ENCODE measurements around the gene SF3B4.
A peak's percentile ranks its signal among the peaks of the same experiment; 100 is the strongest.
"Not testable (repeated sequence)": the region's sequence is repeated elsewhere in the genome, so short reads cannot be mapped to it uniquely, and the experiment has no call there.

The SF3B4 gene

DNA sequence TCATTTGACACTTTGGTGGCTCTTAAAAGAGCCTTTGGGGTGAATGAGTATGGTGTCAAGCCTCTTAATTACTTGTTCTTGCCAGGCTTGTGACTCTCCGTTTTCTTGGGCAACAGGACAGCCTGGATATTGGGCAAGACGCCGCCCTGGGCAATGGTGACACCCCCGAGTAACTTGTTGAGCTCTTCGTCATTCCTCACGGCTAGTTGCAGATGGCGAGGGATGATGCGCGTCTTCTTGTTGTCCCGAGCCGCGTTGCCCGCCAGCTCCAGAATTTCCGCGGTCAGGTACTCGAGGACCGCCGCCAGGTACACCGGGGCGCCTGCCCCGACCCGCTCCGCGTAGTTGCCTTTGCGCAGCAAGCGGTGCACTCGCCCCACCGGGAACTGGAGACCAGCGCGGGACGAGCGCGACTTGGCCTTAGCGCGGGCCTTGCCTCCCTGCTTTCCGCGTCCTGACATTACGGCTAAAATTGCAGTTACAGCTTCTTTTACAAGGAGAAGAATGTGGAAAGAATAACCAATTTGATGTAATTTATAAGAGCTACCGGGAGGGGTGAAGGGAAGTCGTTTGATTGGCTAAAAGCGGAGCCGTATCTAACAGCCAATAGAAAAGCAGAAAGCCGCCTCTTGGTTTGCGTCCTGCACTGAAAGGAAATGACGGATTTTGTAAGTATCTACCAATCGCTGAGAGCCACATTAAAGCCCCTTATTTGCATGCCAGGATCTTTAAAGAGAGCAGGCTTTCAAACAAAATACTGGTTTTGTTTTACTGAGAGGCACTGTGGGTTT is 40.0 kb downstream of the SF3B4 start:
- peak; percentile 85 for DNase-seq (ENCODE audit: low spot score)

DNA sequence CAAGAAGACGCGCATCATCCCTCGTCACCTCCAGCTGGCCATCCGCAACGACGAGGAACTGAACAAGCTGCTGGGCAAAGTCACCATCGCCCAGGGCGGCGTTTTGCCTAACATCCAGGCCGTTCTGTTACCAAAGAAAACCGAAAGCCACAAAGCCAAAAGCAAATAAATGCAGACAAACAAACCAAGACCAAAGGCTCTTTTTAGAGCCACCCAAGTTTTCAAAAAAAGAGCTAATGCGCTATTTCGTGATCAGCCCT is 40.5 kb downstream of the SF3B4 start:
- DNase-seq (ENCODE audit: low spot score) = not testable (repeated sequence)

DNA sequence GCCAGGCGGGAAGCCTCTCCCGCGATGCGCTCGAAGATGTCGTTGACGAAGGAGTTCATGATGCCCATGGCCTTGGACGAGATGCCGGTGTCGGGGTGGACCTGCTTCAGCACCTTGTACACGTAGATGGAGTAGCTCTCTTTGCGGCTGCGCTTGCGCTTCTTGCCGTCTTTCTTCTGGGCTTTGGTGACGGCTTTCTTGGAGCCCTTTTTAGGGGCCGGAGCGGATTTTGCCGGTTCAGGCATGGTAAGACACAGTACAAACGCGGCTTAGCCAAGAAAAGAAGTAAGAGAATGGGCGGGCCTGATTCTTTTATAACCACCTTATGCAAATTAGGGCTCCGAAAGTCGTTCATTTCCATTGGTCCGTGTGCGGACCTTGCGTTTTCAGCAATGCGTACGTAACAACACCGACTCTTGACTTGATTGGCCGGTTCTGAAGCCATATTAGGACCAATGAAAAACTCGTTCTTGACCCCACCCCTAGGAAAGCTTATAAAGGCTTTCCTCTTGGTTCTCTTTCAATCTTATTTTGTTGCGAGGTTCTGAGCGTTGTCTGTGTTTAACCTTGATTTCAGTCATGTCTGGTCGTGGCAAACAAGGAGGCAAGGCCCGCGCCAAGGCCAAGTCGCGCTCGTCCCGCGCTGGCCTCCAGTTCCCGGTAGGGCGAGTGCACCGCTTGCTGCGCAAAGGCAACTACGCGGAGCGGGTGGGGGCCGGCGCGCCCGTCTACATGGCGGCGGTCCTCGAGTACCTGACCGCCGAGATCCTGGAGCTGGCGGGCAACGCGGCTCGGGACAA is 41.0 kb downstream of the SF3B4 start:
- DNase-seq (ENCODE audit: low spot score) = peak; percentile 90

DNA sequence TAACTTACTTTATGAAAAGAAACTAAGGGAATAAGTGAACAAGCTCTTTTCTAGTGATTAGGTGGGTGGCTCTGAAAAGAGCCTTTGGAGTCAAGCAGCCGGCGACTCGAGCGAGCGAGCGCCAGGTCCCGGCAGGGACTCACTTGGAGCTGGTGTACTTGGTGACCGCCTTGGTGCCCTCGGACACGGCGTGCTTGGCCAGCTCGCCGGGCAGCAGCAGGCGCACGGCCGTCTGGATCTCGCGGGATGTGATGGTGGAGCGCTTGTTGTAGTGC is 41.5 kb downstream of the SF3B4 start:
- not testable (repeated sequence) for DNase-seq (ENCODE audit: low spot score)

DNA sequence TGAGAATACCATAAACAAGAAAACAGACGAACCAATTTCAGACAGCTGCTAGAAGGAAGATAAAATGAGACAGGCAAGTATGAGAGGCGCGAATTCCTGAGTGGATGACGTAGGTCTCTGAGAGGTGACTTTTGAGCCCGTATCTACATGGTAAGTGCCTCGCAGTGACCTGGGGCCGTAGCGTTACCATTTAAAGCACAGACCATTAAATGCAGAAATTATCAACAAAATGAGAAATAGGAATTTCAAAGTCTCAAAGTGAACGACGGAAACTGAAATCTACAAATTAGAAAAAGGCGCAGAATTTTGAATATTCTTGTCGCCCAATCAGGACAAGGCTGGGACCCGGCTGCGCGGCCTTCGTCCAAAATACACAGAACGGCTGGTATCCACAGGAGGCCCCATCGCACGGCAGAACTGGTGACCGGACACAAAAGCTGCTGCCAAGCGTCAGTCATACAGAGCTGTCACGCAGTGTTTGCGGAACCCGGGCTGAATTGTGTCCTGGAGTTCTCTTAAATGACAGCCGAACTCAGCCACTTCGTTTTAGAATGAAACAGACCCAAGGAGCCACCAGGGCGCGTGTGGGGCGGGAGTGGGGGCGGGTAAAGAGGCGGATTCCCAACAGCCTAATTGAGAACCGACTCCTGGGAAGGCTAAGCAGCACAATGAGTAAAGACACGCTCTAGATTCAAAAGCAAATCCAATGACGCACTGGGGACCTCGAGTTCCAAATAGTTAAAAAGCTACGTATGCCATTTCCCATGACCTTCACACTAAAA is 42.1 kb downstream of the SF3B4 start:
- DNase-seq (ENCODE audit: low spot score) = peak; percentile 78

DNA sequence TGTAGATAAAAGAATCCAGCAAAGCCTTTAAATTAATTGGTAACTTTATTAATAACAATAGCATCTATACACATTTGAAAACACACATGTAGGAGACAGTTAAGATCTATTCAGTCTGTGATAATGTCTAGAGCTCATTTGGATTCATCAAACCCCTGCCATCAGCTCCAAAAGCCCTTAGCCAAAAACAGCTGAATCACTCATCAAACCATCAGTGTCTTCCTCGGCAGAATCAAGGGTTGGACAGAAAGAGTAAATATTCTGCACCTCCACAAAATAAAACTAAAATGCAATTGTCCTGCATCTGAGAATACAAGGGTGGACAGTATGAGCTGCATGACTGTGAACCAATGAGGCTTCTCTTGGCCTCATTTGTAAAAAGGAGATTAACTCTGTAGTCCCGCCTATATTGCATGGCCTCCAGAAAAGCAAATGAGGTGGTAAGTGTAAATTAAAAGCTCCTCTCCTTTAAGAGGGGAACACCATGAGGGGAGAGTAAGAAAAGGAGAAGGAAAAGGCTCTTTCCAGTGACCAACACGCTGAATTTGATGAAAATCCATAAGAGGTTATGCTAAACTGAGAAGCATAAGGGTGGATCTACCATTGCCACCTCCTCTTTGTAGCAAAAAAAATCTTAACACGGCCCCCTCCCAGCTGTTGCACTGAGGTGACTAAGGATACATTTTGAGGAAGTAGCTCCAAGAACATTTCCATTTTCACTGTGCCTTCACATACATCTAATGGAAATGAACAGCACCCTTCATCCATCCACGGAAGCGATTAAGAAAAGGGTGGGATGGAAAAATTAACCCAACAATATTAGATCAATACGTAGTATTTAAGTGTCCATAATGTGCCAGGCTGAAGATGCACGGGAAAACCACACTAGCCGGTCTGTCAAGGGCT is 42.9 kb downstream of the SF3B4 start:
- DNase-seq (ENCODE audit: low spot score) = no peak

DNA sequence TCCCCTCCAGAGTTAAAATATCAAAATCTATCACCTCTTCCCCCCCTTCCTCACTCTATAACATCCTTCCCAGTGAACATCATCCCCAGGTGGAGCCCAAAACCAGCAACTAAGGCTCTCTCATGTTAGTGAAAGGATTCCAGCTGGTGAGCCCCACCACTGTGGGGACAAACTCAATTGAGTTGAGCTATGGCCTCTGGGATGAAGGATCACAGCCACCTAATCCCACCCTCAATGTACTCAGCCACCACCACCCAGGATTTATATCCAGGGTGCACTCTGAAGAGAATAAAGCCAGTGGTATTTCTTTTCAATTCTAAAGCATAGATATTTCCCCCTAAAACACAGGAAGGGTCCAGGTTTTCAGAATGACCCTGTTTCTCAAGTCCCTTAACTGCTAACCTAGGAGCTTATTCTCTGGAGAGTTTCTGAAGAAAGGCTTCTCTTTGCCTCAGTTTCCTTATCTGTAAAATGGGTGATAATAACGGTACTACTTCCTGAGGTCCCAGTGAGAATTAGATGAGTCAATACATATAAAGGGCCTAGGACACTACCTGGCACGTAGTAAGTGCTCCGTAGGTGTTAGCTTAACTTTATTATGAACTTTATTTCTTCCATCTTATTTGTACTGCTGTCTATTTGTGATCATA is 43.9 kb downstream of the SF3B4 start:
- no peak for DNase-seq (ENCODE audit: low spot score)

DNA sequence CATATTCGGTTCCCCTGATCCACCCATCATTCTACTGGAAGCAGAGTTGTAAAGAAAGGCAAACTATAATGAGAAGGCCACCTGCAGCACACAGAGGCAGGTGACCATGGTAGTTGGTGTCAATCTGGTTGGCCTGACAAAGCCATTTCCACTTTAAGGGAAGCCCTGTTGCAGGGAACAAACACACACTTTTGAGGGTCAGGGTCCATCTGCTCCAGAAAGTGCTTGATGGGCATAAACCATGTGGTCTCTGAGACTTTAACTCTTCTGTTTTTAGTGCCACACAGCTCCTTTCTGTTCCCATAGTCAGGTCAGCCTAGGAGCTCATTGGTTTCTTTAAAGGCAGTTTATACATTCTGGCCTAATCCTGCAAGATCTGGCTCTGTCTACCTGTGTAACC is 45.7 kb downstream of the SF3B4 start:
- DNase-seq (ENCODE audit: low spot score) = no peak

DNA sequence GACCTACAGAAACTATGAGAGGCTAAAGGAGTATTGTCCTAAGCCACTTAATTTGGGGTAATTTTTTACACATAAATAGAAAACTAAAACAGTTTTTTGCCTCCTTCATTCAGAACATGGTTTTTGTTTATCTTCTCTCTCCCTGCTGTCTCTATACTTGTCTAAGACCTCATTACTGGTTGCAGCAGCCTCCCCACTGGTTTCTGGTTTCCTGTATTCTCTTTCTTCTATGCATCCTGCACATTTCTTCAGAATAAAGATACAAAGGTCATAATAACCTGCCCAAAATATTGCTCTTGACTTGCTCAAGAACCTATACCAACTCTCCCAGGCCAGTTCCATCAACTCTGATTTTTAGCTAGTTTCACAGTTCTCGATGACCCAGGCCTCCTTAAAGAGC is 48.0 kb downstream of the SF3B4 start:
- DNase-seq (ENCODE audit: low spot score) = no peak

DNA sequence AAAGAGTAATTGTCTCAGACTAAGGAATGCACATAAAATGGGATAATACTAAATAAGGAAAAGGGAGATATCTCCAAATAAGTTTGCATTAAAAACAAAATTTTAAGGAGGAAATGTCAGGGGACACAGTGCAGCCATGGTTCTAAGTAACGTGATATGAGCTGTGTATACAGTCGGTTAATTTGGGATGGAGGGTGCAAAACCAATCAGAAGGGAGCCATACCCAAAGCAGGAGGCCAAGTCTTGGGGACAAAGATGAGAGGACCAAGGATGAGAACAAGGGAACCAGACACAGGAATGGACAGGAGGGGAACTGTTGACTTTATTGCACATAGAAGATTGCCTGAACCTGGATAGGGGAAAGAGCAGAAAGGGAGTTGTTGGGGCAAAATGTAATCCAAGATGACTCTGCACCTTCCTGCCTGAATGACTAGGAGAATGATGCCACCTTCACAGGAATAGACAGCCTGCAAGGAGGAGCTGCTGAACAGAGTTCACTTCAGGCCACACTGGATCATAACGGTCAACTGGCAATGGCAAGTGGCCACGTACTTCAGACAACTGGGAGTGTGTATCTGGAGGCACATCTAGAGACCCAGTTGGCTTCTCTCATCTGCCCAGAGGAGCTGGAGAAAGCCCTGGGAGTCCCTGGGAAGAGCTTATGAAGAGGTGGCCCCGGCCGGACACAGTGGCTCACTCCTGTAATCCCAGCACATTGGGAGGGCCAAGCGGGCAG is 50.2 kb downstream of the SF3B4 start:
- no peak for DNase-seq (ENCODE audit: low spot score)
